Ascending aorta (tissue), 2 donors: ENCODE results near the gene SLC6A11. TPM values are rescaled to one million over a fixed set of nuclear protein-coding genes. Genes with fewer than 3 reads are reported as not detected.

Experiments used
- DNase-seq, 2 donors: peaks; one replicate each; pipeline ENCODE4 v3.0.0-alpha.2; 2019; ENCODE audit warnings: low spot score in 2 of 2
- H3K27ac ChIP-seq, 2 donors: fragments of 200-600 bp; sonication (generic); one replicate each; pipeline ENCODE4 v1.5.1; 2016 to 2017; ENCODE audit warnings: mild to moderate bottlenecking in 1 of 2
- H3K27me3 ChIP-seq: fragments of 200-600 bp; sonication (generic); one replicate; pipeline ENCODE4 v1.5.1; 2017
- H3K36me3 ChIP-seq, 2 donors: fragments of 200-600 bp; sonication (generic); one replicate each; pipeline ENCODE4 v1.5.1; 2016
- H3K4me1 ChIP-seq, 2 donors: fragments of 200-600 bp; sonication (generic); one replicate each; pipeline ENCODE4 v1.5.1; 2016 to 2017; ENCODE audit warnings: mild to moderate bottlenecking in 1 of 2
- H3K4me3 ChIP-seq, 2 donors: fragments of 200-600 bp; sonication (generic); one replicate each; pipeline ENCODE4 v1.5.1; 2016 to 2017; ENCODE audit warnings: mild to moderate bottlenecking in 1 of 2
- H3K9me3 ChIP-seq, 2 donors: fragments of 200-600 bp; sonication (generic); one replicate each; pipeline ENCODE4 v1.5.1; 2016
- CTCF ChIP-seq, 3 experiments: fragments of 200-600 bp in 2 of 3; fragments of 450-650 bp in 1 of 3; sonication (generic) in 2 of 3; IDR thresholded peaks; one replicate each; pipeline ENCODE4 v1.5.1; 2016 to 2019; ENCODE audit warnings: antibody characterized with exemption in 3 of 3, mild to moderate bottlenecking in 1 of 3, moderate library complexity in 1 of 3
- intact Hi-C: fragments of 100-400 bp; cut with DNase I; formaldehyde crosslinking; loops from one replicate; pipeline ENCODE4 v1.15.1; 2023
- total RNA-seq: library from RNA; depleted of rRNA; stranded (reverse); fragments of >200 nt; gene quantifications from one replicate; pipeline ENCODE4 v1.1.0, GENCODE V29; 2016

The SLC6A11 gene
- total RNA-seq, 1 donor from 2014 or later, result not detected

DNA sequence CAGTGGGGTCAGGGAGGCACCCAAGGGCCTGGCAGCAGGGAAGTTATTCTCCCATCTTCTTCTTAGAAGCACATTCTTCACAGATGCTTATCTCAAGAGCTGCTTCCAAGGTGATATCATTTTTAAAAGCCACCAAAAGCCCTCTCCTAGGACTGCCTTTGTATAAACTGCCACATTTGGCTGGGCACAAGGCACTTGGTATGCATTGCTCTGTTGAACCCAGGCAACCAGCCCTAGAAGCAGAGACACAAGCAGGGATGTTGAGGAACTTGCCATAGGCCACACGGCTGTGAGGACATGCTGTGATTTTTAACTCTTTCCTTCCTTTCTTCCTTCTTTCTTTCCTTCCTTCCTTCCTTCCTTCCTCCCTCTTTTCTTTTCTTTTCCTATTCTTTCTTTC lies 169.2 kb downstream of the SLC6A11 start:
- intact Hi-C loops, result no loop called here
- Histone ChIP-seq H3K27me3 (no peaks in the 10 kb centered on the region), H3K36me3 (no peaks in the 10 kb centered on the region), H3K9me3 (no peaks in the 10 kb centered on the region), H3K4me1 (peaks cover 0 to 7% of the 10 kb centered on the region in 2 donors), H3K4me3 (no peak overlapping the region), H3K27ac (no peak overlapping the region)
- no peak for TF ChIP-seq CTCF (IDR thresholded peaks at IDR 0.05)
- no peak for DNase-seq

DNA sequence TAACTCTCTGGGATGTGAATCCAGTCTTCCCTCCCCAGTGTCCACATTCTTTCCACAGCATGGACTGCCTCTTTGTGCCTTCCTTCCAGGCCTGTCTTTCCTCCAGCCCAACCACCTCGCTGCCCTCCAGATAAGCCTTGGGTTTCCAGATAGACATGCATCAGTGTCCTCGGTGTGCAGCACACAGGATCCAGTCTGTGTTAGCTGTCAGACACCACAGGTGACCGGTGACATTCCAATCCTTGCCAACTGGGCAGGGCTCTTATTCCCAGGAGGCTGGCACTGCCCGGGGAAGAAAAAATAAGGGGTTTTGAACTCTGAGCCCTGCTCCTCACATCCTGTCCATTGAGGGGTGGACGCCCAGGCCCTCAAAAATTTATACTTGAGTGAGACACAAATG lies 170.6 kb downstream of the SLC6A11 start:
- H3K27ac ChIP-seq, result no peak overlapping the region
- intact Hi-C loops, result no loop called here
- H3K9me3 ChIP-seq, result no peaks in the 10 kb centered on the region
- no peaks in the 10 kb centered on the region for H3K36me3 ChIP-seq
- no peak for TF ChIP-seq CTCF (IDR thresholded peaks at IDR 0.05)
- peaks cover 0 to 7% of the 10 kb centered on the region in 2 donors for H3K4me1 ChIP-seq
- no peaks in the 10 kb centered on the region for H3K27me3 ChIP-seq
- H3K4me3 ChIP-seq, result no peak overlapping the region
- no peak for DNase-seq

GRCh38 chr3:10988001-10988665 lies 172.1 kb downstream of the SLC6A11 start:
- intact Hi-C loops, result no loop called here
- no peak for DNase-seq
- H3K36me3 ChIP-seq, result no peaks in the 10 kb centered on the region
- no peak overlapping the region for H3K4me3 ChIP-seq
- peaks cover 0 to under 1% of the 10 kb centered on the region in 2 donors for H3K4me1 ChIP-seq
- TF ChIP-seq CTCF (IDR thresholded peaks at IDR 0.05), result no peak
- no peak overlapping the region for H3K27ac ChIP-seq
- no peaks in the 10 kb centered on the region for H3K27me3 ChIP-seq
- H3K9me3 ChIP-seq, result no peaks in the 10 kb centered on the region

- Histone ChIP-seq H3K36me3 (no peaks in the 10 kb centered on the region), H3K27ac (no peak overlapping the region), H3K4me3 (no peak overlapping the region), H3K9me3 (no peaks in the 10 kb centered on the region), H3K27me3 (no peaks in the 10 kb centered on the region), H3K4me1 (no peaks in the 10 kb centered on the region)
- DNase-seq, result no peak
- intact Hi-C loops, result no loop called here
- no peak for TF ChIP-seq CTCF (IDR thresholded peaks at IDR 0.05)
Measured at GRCh38 chr3:10988991-10989484, 173.0 kb downstream of the SLC6A11 start.

Other genes with a start within 250 kb of the SLC6A11 start
- 6.3 TPM for gene SLC6A1, start 176.5 kb downstream of the SLC6A11 start, total RNA-seq